ENCODE measurements around the gene HACL1.

DNA sequence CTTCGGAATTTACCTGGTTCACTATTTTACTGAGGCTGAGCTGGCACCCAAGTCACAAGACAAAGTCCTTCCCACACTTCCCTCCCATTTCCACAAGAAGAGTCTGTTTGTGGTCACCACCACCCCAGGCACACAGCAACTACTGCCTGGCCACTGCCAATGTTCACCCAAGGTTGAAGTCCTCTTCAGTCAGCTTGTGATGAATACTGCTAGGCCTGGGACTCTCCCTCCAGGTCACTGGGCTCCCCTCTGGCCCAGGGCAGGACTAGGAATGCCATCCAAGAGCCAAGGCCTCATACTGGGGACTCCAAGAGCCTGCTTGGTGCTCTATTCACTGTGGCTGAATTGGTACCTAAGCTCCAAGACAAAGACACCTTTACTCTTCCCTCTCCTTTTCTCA is 49.5 kb downstream of the HACL1 start:
- TF ChIP-seq CTCF (IDR thresholded peaks at IDR 0.05) (no peak), POLR2A (IDR thresholded peaks at IDR 0.05) (no peak)

Data from uterus (tissue), 2 donors.